ENCODE measurements around the gene ZP4.

ZP4 gene

DNA sequence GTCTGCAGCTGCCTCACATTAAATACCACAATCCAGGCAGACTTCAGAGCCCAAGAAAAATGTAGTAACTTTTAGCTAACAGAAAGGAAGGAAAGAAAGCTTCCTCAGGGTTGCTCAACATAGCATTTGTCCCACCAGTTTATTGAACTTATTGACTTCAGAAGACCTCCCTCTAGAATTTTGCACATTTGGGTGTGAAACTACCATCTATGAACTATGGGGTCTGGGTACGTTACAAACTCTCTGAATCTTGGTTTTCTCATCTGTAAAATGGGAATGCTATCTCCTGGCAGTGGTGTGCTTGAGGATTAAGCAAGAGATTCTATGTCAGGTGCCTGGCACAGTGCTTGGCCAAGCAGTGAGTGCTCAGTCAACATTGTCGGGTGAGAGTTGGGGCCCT, at the start of gene ZP4:
Gene ZP4, minus strand, starts transcription at position 101 of the 400 bp plus-strand sequence. CDS start 287 bp downstream, outside the sequence.
- no peak for DNase-seq

GRCh38 chr1:237938553-237938952, 47.8 kb upstream of the ZP4 start:
- no peak for DNase-seq

DNA sequence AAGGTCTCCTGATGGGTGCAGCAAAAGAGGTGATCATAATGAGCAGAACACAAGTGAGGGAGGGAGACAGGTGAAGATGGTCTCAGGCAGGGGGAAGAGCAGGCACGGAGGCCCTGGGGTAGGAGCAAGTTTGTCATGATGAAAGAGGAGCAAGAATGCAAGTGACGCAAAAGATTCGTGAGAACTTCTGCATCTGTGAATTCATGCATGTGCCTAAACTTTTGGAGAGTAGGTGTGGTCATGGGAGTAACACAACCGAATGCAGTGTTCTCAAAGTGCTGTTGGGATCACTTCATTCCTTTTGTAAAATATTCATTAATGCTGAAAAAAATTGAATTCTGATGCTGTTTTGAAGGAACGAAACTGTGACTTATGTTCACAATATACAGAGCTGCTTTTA, 47.3 kb upstream of the ZP4 start:
- no peak for DNase-seq

GRCh38 chr1:237932816-237933215, 42.1 kb upstream of the ZP4 start:
- DNase-seq: no peak

DNA sequence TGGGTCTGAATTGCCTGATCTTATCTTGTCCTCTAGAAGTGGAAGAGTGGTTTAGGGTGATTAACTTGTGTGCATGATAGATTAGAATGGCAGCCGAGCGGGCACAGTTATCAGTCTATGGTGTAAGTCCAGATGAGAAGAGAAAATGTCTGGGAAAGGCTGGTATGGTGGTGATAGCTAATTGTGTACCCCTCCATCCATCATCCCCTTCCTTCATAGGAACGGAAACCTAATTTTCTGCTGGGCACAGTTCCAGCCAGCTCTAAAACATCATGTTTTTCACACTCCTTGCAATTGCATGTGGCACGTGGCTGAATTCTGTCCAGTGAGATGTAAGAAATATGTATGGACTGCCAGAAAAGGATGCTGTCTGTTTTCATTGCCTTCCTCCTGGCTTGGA, 40.9 kb upstream of the ZP4 start:
- no peak for DNase-seq

GRCh38 chr1:237927198-237927597, 36.5 kb upstream of the ZP4 start:
- no peak for DNase-seq

DNA sequence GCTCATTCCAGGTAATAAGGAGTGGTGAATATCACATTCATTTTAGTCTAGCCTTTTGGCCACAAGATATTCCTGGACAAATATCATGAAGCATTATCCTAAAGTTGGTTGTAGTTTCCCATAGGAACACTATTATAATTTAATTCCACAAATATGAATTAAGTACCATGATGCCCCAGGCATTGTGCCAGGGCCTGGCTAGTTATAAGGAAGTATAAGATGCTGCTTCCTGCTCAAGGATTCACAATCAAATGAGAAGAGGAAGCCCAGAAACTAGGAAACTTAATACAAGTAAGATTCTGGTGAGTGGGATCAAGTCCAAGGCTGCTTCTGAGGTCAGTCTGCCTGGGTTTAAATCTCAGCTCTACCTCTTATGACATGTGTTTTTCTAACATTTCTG, 30.6 kb upstream of the ZP4 start:
- no peak for DNase-seq

DNA sequence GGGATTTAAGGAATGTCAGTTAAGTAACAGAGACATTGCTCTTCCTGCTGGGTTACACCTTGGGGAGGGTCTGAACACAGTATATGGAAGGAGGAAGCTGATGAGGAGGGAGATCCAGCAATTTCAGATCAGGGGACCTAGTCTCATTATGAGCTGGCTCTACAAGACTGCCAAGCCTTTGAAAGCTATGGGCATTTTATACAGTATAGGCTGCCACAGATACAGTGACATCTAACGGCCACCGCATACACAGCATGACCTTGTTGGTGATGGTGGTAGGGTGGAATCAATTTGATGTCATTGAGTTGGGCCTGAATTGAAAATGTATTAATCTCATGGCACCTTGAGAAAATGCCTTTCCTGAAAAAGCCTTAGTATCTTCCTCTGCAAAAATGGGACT, 22.6 kb upstream of the ZP4 start:
- DNase-seq: no peak

- DNase-seq: no peak
Measured at GRCh38 chr1:237911911-237912310, 21.2 kb upstream of the ZP4 start.

GRCh38 chr1:237910834-237911233, 20.1 kb upstream of the ZP4 start:
- no peak for DNase-seq

DNA sequence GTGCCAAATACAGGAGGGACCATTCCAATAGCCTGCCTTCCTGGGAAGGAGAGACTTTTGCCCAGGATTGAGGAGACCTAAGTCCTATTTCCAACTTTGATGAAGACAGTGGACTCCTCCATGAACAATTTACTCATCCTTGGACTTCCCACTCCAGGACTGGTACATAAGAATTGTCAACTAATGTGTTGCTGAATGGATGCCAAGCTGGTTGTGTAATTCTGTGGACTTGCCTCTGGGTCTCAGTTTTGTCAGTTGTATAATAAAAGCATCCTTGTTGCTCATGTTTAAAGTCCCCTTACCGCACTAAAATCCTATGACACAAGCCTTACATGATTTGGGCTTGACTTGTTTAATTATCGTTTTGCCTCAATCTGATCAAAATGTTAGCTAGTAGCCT, 13.2 kb upstream of the ZP4 start:
- no peak for DNase-seq

GRCh38 chr1:237902960-237903743, 12.4 kb upstream of the ZP4 start:
- no peak for DNase-seq

- no peak for DNase-seq
Measured at GRCh38 chr1:237901299-237901934, 10.7 kb upstream of the ZP4 start.

DNA sequence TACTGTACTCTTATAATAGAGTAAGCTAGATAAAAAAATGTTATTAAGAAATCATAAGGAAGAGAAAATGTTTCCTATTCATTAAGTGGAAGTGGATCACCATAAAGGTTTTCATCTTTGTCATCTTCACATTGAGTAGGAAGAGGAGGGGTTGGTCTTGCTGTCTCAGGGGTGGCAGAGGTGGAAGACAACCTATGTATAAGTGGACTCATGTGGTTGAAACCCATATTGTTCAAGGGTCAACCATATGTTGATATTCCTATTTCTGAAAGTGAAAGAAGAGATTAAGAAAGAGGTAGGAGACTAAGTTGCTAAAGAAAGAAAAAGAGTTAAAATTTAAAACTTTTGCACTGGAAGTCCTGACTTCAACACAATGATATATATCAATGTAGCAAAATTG, 4.9 kb upstream of the ZP4 start:
- no peak for DNase-seq

DNA sequence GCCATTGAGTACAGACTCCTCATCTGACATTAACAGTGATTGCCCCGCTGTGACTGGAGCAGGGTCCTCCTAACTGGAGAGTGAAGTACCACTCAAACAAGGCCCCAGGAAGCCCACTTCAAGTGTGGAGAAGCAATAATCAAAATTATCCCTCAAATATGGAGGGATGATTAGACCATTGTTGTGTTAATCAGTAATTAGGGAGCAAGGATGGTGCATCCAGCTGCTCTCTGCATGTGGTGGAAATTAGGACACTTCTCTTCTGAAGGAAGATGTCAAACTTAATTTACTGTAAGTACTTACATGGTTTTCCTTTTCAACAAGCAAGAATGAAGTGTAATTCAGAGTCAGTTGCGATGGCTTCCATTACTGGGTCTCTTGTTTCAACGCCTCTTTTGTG, 3.4 kb upstream of the ZP4 start:
- DNase-seq: no peak

DNA sequence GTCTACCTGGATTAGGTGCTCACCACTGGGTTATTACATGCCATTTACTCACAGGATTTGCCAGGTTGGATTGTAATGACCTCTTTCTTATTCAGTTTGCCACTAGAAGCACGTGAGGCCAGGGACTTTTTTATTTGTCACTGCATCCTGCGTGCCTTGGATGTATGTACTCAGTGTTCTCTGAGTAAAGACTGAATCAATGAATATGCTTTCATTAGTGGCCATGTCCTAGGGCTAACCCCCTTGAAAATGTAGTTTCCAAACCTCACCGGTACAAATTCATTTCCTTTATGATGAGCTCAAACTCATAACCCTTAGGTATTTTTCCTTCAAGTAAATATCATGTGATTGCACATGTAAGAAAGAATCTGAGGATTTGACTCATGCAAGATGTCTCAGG, 1.3 kb upstream of the ZP4 start:
- DNase-seq: no peak

GRCh38 chr1:237891266-237891665, 544 bp upstream of the ZP4 start:
- DNase-seq: no peak

GRCh38 chr1:237890416-237890815, 306 bp downstream of the ZP4 start:
- no peak for DNase-seq

DNA sequence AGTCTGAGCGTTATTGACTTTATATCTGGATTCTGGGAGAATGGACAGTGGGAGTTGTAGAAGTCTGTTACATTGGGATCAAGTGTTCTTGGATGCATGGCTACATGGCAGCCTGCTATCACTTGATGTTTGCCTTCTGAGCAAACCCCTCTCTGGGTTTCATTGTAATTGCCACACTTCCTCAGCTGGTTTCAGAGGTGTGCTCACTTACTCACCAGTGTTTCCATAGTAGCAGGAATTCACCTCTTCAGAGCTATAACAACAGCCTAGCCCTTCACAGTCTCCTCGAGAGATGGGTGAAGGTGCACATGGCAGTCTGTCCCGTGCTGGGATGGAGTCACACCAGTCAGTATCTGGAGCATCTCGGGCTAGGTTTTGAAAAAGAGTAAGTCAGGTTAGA, 2.6 kb downstream of the ZP4 start:
- DNase-seq: no peak

DNA sequence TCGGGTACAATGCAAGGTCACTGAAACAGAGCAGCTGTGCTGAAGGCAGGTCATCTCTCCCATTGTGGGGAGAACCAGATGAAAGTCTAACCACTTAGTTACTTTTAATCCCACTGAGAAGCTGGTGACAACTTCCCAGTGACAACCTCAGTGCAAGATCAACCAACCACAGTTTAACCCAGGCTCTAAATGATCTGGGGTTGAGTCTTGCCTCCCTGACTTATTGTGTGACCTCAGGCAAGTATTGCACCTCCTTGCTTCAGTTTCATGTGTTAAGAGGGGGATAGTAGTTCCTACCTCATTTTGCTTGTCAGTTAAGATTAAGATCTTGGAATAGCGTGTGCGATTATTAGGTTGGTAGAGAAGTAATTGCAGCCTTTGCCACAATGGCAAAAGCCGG, 3.2 kb downstream of the ZP4 start:
- DNase-seq: no peak

GRCh38 chr1:237884237-237884636, 6.5 kb downstream of the ZP4 start:
- no peak for DNase-seq

GRCh38 chr1:237879195-237879594, 11.5 kb downstream of the ZP4 start:
- DNase-seq: no peak

GRCh38 chr1:237878406-237878805, 12.3 kb downstream of the ZP4 start:
- DNase-seq: no peak

- no peak for DNase-seq
Measured at GRCh38 chr1:237877631-237878030, 13.1 kb downstream of the ZP4 start.

DNA sequence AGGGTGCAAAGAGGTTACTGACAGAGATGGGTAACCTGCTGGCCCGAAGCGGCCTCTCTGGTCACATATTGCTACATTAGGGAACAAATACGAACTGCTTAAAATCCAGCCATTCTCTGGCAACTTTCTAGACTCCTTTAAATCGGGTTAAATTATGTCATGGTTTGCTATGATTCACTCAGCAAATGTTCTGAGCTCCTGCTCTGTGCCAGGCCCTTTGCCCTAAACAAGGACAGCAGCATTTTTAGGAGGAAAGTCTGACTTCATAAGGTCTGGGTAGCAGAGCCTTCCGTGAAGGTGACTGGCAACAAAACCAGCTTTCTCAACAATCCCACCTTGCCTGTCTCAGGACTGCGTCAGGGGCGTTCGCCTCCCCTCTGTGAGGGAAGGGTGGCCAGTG, 15.4 kb downstream of the ZP4 start:
- no peak for DNase-seq
